Lower leg skin (tissue), 3 donors: ENCODE data around the gene TSEN2.

Experiments
- CTCF ChIP-seq, 3 donors: fragments of 450-650 bp; IDR thresholded peaks; one replicate each; pipeline ENCODE4 v1.5.1; 2016; ENCODE audit warnings: antibody characterized with exemption in 3 of 3, mild to moderate bottlenecking in 3 of 3, moderate library complexity in 2 of 3
- POLR2A ChIP-seq, 2 donors: fragments of 450-650 bp; IDR thresholded peaks; one replicate each; pipeline ENCODE4 v1.6.1; 2016 to 2017; ENCODE audit warnings: antibody characterized with exemption in 2 of 2, mild to moderate bottlenecking in 1 of 2, moderate library complexity in 1 of 2

DNA sequence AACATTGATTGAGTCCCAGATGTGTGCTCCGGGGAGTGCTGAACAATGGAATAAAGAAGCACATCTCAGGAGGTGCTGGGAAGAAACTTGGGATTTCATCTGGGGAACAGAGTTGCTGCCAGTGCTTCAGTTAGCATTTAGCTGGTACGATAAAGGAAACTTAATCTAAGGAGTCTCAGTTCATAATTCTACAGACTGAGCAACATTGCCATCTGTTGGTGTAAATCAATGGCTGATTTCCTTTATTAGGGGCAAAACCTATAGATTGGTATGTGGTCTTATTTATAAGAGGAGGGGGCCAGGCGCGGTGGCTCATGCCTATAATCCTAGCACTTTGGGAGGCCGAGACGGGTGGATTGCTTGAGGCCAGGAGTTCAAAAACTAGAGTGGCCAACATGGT, 52.1 kb downstream of the TSEN2 start:
- TF ChIP-seq CTCF (IDR thresholded peaks at IDR 0.05): no peak
- TF ChIP-seq POLR2A (IDR thresholded peaks at IDR 0.05): no peak
